Stomach (tissue), 9 donors: ENCODE measurements around the gene UNC13B. TPM values are rescaled to one million over a fixed set of nuclear protein-coding genes. Genes with fewer than 3 reads are reported as not detected.
"Not testable (repeated sequence)": the region's sequence is repeated elsewhere in the genome, so short reads cannot be mapped to it uniquely, and the experiment has no call there.

Experiments used
- DNase-seq, 2 donors: peaks; one replicate each; pipeline versions ENCODE4 v3.0.0 to v3.0.0-alpha.2; 2013 to 2019
- H3K27ac ChIP-seq, 5 donors: fragments of 200-600 bp in 4 of 5; sonication (generic) in 4 of 5; one replicate each; pipeline ENCODE4 v1.5.1; 2013 to 2019; ENCODE audit warnings: mild to moderate bottlenecking in 1 of 5, moderate library complexity in 1 of 5
- H3K27me3 ChIP-seq, 3 donors: fragments of 200-600 bp; sonication (generic); one replicate each; pipeline ENCODE4 v1.5.1; 2017 to 2019; ENCODE audit warnings: mixed run types in 1 of 3
- H3K36me3 ChIP-seq, 4 donors: fragments of 200-600 bp; sonication (generic); 1 replicate in 3 of 4; 2 replicates in 1 of 4; pipeline ENCODE4 v1.5.1; 2016 to 2019
- H3K4me1 ChIP-seq, 4 donors: fragments of 200-600 bp; sonication (generic); one replicate each; pipeline ENCODE4 v1.5.1; 2016 to 2019
- H3K4me3 ChIP-seq, 4 donors: fragments of 200-600 bp; sonication (generic) in 3 of 4; one replicate each; pipeline ENCODE4 v1.5.1; 2016 to 2019; ENCODE audit warnings: mild to moderate bottlenecking in 1 of 4
- H3K9me3 ChIP-seq, 4 donors: fragments of 200-600 bp; sonication (generic); one replicate each; pipeline ENCODE4 v1.5.1; 2016 to 2019
- CTCF ChIP-seq, 7 experiments: fragments of 450-650 bp in 4 of 7; fragments of 200-600 bp in 3 of 7; sonication (generic) in 3 of 7; IDR thresholded peaks; one replicate each; pipeline ENCODE4 v1.5.1; 2016 to 2019; ENCODE audit warnings: antibody characterized with exemption in 7 of 7, control low read depth in 2 of 7, mild to moderate bottlenecking in 1 of 7
- EP300 ChIP-seq: sonication (generic); formaldehyde crosslinking; IDR thresholded peaks from one replicate; pipeline ENCODE4 v1.6.1; 2017; ENCODE audit warnings: antibody characterized with exemption
- POLR2A ChIP-seq, 4 donors: fragments of 450-650 bp; IDR thresholded peaks; one replicate each; pipeline ENCODE4 v1.6.1; 2016; ENCODE audit warnings: antibody characterized with exemption in 4 of 4, control low read depth in 2 of 4, mild to moderate bottlenecking in 1 of 4, moderate library complexity in 1 of 4
- POLR2AphosphoS5 ChIP-seq, 3 donors: sonication (generic); formaldehyde crosslinking; IDR thresholded peaks; one replicate each; pipeline ENCODE4 v1.6.1; 2016; ENCODE audit warnings: antibody characterized with exemption in 3 of 3
- WGBS, 5 donors: extraction: QIAGEN DNeasy Blood & Tissue Kit in 3 of 5; methylation state at CpG; one replicate each; pipeline versions ENCODE4 v1.1.5 to v1.1.7; 2013 to 2018; 5-methylcytosine and 5-hydroxymethylcytosine counted together
- intact Hi-C: fragments of 100-400 bp; cut with DNase I; formaldehyde crosslinking; loops from one replicate; pipeline ENCODE4 v1.15.1; 2023; ENCODE audit warnings: low total_unique reads
- polyA plus RNA-seq, 3 donors: library from polyadenylated mRNA; stranded (reverse); fragments of 200-250 nt; gene quantifications; one replicate each; pipeline ENCODE4 v1.2.3, GENCODE V29; 2013
- total RNA-seq, 5 donors: library from RNA; depleted of rRNA; stranded (reverse); fragments of >200 nt; gene quantifications; one replicate each; pipeline versions ENCODE4 v1.1.0 to v1.2.3, GENCODE V29; 2014 to 2016
- donor health status: healthy with polysubstance abuse.
- donor health status: Bipolar disorder and iron deficiency.
- donor health status: healthy.

UNC13B gene
- total and polyA plus RNA-seq, 8 donors, result 8.9 to 68.7 (median 20.8) TPM

GRCh38 chr9:35183755-35184480, 22.1 kb downstream of the UNC13B start:
- H3K4me3 ChIP-seq, intact Hi-C loops, H3K36me3 ChIP-seq, DNase-seq, H3K27ac ChIP-seq, H3K27me3 ChIP-seq: not testable (repeated sequence)
- Histone ChIP-seq H3K9me3 (peaks cover 0 to 10% (median 0%) of the 10 kb centered on the region in 4 donors), H3K4me1 (peaks cover 6 to 19% (median 13%) of the 10 kb centered on the region in 4 donors)
- 91 to 99% (median 98%) methylated on average over 21 to 53 of the region's 53 CpGs for WGBS, 5 donors

GRCh38 chr9:35186524-35186923, 24.7 kb downstream of the UNC13B start:
- H3K36me3 ChIP-seq, result peaks cover 0 to 7% (median 3%) of the 10 kb centered on the region in 4 donors
- intact Hi-C loops, result no loop called here
- no peak for DNase-seq
- H3K27me3 ChIP-seq, result no peaks in the 10 kb centered on the region
- H3K4me3 ChIP-seq, result no peak overlapping the region
- TF ChIP-seq EP300 (no peak), POLR2AphosphoS5 (IDR thresholded peaks at IDR 0.05) (no peak)
- WGBS, 5 donors, result 88 to 99% (median 94%) methylated on average over 5 of the region's 5 CpGs
- no peak overlapping the region for H3K27ac ChIP-seq
- H3K9me3 ChIP-seq, result peaks cover 0 to 14% (median 0%) of the 10 kb centered on the region in 4 donors
- no peaks in the 10 kb centered on the region for H3K4me1 ChIP-seq

- intact Hi-C loops, result no loop called here
- TF ChIP-seq CTCF (IDR thresholded peaks at IDR 0.05) (no peak), EP300 (no peak), POLR2AphosphoS5 (IDR thresholded peaks at IDR 0.05) (no peak), POLR2A (IDR thresholded peaks at IDR 0.05) (no peak)
- Histone ChIP-seq H3K27me3 (no peaks in the 10 kb centered on the region), H3K27ac (no peak overlapping the region), H3K9me3 (peaks cover 0 to 27% (median 20%) of the 10 kb centered on the region in 4 donors), H3K36me3 (peaks cover 0 to 20% (median 3%) of the 10 kb centered on the region in 4 donors), H3K4me1 (no peaks in the 10 kb centered on the region), H3K4me3 (no peak overlapping the region)
- no peak for DNase-seq
- 90 to 100% (median 95%) methylated on average over 1 of the region's 1 CpG for WGBS, 5 donors
Observed at GRCh38 chr9:35190203-35190602, 28.4 kb downstream of the UNC13B start.

- peaks cover 0 to 27% (median 20%) of the 10 kb centered on the region in 4 donors for H3K9me3 ChIP-seq
- H3K27ac ChIP-seq, result no peak overlapping the region
- WGBS, 5 donors, result 96 to 100% (median 96%) methylated on average over 2 of the region's 2 CpGs
- H3K36me3 ChIP-seq, result peaks cover 0 to 20% (median 3%) of the 10 kb centered on the region in 4 donors
- intact Hi-C loops, result no loop called here
- no peak overlapping the region for H3K4me3 ChIP-seq
- DNase-seq, result no peak
- no peak for TF ChIP-seq POLR2AphosphoS5 (IDR thresholded peaks at IDR 0.05)
- no peak for TF ChIP-seq POLR2A (IDR thresholded peaks at IDR 0.05)
- TF ChIP-seq CTCF (IDR thresholded peaks at IDR 0.05), result no peak
- TF ChIP-seq EP300, result no peak
- H3K4me1 ChIP-seq, result no peaks in the 10 kb centered on the region
- H3K27me3 ChIP-seq, result no peaks in the 10 kb centered on the region
Observed at GRCh38 chr9:35191105-35191504, 29.3 kb downstream of the UNC13B start.

- TF ChIP-seq CTCF (IDR thresholded peaks at IDR 0.05) (no peak), POLR2A (IDR thresholded peaks at IDR 0.05) (no peak), EP300 (no peak), POLR2AphosphoS5 (IDR thresholded peaks at IDR 0.05) (no peak)
- peaks cover 0 to 20% (median 3%) of the 10 kb centered on the region in 4 donors for H3K36me3 ChIP-seq
- no peaks in the 10 kb centered on the region for H3K27me3 ChIP-seq
- no peaks in the 10 kb centered on the region for H3K4me1 ChIP-seq
- DNase-seq, result no peak
- H3K9me3 ChIP-seq, result peaks cover 0 to 35% (median 22%) of the 10 kb centered on the region in 4 donors
- no peak overlapping the region for H3K4me3 ChIP-seq
- no peak overlapping the region for H3K27ac ChIP-seq
- 88 to 98% (median 93%) methylated on average over 4 of the region's 4 CpGs for WGBS, 5 donors
- intact Hi-C loops, result no loop called here
Observed at GRCh38 chr9:35193762-35194161, 32.0 kb downstream of the UNC13B start.
